Thoracic aorta (tissue), 2 donors: Measurements from ENCODE around the gene ATXN10. TPM values are rescaled to one million over a fixed set of nuclear protein-coding genes. Genes with fewer than 3 reads are reported as not detected.

ENCODE experiments used
- ATAC-seq: fragments of 150-250 bp; one replicate; pipeline ENCODE4 v1.8.0; 2017; ENCODE audit warnings: low read depth; ENCODE audit not compliant: insufficient number of reproducible peaks, low FRiP score
- DNase-seq: peaks from one replicate; pipeline ENCODE4 v3.0.0-alpha.2; 2020; ENCODE audit warnings: low spot score
- H3K27ac ChIP-seq, 2 donors: fragments of 200-600 bp; sonication (generic); 1 replicate in 1 of 2; 2 replicates in 1 of 2; pipeline ENCODE4 v1.5.1; 2016; ENCODE audit warnings: mild to moderate bottlenecking in 2 of 2, moderate library complexity in 2 of 2
- H3K27me3 ChIP-seq: fragments of 200-600 bp; sonication (generic); replicated peaks from 2 replicates; pipeline ENCODE4 v1.6.0; 2016; ENCODE audit warnings: mild to moderate bottlenecking; ENCODE audit not compliant: insufficient read depth
- H3K36me3 ChIP-seq: fragments of 200-600 bp; sonication (generic); one replicate; pipeline ENCODE4 v1.5.1; 2016
- H3K4me1 ChIP-seq, 2 donors: fragments of 200-600 bp; sonication (generic); 1 replicate in 1 of 2; 2 replicates in 1 of 2; pipeline versions ENCODE4 v1.5.1 to v1.6.0; 2016; ENCODE audit warnings: low read depth in 2 of 2, mild to moderate bottlenecking in 1 of 2; ENCODE audit not compliant: control insufficient read depth in 1 of 2
- H3K4me3 ChIP-seq: fragments of 200-600 bp; sonication (generic); 2 replicates; pipeline ENCODE4 v1.5.1; 2016; ENCODE audit warnings: mild to moderate bottlenecking
- H3K9me3 ChIP-seq: fragments of 200-600 bp; sonication (generic); 2 replicates; pipeline ENCODE4 v1.5.1; 2016
- total RNA-seq, 2 donors: library from RNA; depleted of rRNA; stranded (reverse); fragments of >200 nt; gene quantifications; one replicate each; pipeline versions ENCODE4 v1.1.0 to v1.2.3, GENCODE V29; 2016
- TF ChIP-seq, protein P1 (sequence below): fragments of 200-600 bp; sonication (generic); IDR thresholded peaks from one replicate; pipeline ENCODE4 v1.5.1; 2019; ENCODE audit warnings: antibody characterized with exemption

Gene ATXN10
- total RNA-seq, 2 donors from 2014 or later: 52.9 to 164 TPM

DNA sequence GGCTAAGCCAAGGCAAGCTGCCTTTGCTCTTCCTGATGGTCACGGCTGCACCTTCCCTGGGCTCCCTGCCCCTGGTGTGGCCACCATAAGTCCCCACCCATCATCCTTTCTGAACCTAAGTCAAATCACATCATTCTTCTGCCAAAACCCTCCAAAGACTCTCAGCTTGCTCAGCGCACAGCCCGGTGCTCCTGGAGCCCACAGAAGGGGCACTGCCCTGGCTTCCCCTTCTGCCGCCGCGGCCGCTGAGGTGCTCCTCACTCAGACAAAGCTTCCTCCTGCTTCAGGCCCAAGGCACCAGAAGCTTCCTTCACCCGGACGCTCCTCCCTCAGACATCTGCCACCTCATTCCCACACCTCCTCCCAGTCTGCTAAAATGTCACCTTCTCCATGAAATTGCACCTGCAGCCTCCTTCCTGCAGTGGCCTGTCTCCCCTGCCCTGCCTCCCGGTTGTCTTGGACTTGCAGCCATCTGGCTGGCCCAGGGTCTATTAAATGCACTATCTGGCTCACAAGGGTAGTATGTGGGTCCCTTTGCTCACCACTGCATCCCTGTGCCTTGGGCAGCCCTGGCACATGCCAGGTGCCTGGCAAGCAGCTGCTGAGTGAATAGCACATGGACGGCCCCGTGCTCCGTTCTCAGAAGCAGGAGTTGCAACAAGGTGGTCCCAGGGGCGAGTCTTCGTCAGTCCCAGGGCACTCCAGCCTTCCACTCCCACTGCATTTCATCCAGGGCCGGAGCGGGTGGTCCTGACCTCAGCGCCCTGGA lies 197.1 kb downstream of the ATXN10 start:
- H3K9me3 ChIP-seq: peaks cover 9% of the 10 kb centered on the region
- ATAC-seq: no peak
- H3K4me3 ChIP-seq: no peak overlapping the region
- H3K27ac ChIP-seq: no peak overlapping the region
- H3K27me3 ChIP-seq: no peaks in the 10 kb centered on the region
- H3K4me1 ChIP-seq: peaks cover 7 to 24% of the 10 kb centered on the region in 2 donors
- TF ChIP-seq, protein P1, sequence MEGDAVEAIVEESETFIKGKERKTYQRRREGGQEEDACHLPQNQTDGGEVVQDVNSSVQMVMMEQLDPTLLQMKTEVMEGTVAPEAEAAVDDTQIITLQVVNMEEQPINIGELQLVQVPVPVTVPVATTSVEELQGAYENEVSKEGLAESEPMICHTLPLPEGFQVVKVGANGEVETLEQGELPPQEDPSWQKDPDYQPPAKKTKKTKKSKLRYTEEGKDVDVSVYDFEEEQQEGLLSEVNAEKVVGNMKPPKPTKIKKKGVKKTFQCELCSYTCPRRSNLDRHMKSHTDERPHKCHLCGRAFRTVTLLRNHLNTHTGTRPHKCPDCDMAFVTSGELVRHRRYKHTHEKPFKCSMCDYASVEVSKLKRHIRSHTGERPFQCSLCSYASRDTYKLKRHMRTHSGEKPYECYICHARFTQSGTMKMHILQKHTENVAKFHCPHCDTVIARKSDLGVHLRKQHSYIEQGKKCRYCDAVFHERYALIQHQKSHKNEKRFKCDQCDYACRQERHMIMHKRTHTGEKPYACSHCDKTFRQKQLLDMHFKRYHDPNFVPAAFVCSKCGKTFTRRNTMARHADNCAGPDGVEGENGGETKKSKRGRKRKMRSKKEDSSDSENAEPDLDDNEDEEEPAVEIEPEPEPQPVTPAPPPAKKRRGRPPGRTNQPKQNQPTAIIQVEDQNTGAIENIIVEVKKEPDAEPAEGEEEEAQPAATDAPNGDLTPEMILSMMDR: no peak
- H3K36me3 ChIP-seq: no peaks in the 10 kb centered on the region
- no peak for DNase-seq

DNA sequence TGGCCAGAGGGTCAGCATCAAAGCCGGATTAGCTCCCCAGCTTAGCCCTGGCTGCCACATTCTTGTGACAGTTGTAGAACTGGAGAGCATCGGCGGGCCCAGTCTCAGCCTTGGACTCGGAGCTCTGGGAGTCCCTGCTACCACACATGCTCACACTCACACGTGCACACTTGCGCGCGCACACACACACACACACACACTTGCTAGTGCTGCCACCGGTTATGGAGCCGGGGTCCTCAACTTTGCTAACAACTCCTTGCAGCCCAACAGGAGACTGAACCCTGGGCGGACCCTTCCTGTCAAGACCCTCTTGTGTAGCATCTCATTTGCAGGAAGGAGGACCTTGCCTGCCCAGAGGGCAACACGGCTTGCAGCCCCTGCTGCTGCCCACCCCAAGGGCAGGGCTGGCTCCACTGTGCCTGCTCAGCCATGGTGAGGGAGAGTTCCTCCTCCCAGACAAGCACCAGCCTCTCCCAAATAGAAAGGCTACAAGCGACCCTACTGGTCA lies 197.8 kb downstream of the ATXN10 start:
- ATAC-seq (no peak), DNase-seq (no peak)
- TF ChIP-seq, protein P1: no peak
- H3K4me3 ChIP-seq: no peak overlapping the region
- H3K9me3 ChIP-seq: peaks cover 9% of the 10 kb centered on the region
- no peak overlapping the region for H3K27ac ChIP-seq
- peaks cover 7 to 19% of the 10 kb centered on the region in 2 donors for H3K4me1 ChIP-seq
- no peaks in the 10 kb centered on the region for H3K36me3 ChIP-seq
- no peaks in the 10 kb centered on the region for H3K27me3 ChIP-seq

DNA sequence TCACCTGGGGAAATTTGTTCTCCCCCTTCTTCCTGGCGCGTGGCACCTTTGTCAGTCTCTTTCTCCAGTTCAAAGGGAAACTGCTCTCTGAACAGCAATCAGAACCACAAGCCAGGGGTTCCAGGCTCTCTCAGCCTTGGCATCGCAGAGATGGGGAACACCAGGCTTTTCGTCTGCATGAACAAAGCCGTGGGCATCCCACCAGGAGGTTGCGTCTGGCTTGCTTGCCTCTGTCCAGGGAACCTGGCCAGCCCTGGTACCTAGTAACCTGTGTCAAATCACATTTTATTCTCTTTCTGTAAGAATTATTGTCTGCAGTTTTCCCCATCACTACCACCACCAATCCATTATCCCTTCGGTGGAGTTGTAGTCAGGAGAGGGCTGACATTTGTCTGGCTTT lies 198.4 kb downstream of the ATXN10 start:
- Histone ChIP-seq H3K36me3 (no peaks in the 10 kb centered on the region), H3K27me3 (no peaks in the 10 kb centered on the region), H3K4me1 (peaks cover 7 to 16% of the 10 kb centered on the region in 2 donors), H3K9me3 (peaks cover 9% of the 10 kb centered on the region), H3K27ac (no peak overlapping the region), H3K4me3 (no peak overlapping the region)
- ATAC-seq (no peak), DNase-seq (no peak)
- TF ChIP-seq, protein P1: no peak

- ATAC-seq: no peak
- Histone ChIP-seq H3K4me3 (no peak overlapping the region), H3K27ac (no peak overlapping the region), H3K27me3 (no peaks in the 10 kb centered on the region), H3K36me3 (no peaks in the 10 kb centered on the region), H3K9me3 (peaks cover 9% of the 10 kb centered on the region), H3K4me1 (peaks cover 6 to 10% of the 10 kb centered on the region in 2 donors)
- DNase-seq: no peak
- TF ChIP-seq, protein P1: no peak
Observed at GRCh38 chr22:45871721-45872120, 200.1 kb downstream of the ATXN10 start.

GRCh38 chr22:45872659-45873263 lies 201.1 kb downstream of the ATXN10 start:
- no peaks in the 10 kb centered on the region for H3K27me3 ChIP-seq
- no peak for DNase-seq
- H3K27ac ChIP-seq: no peak overlapping the region
- H3K4me1 ChIP-seq: no peaks in the 10 kb centered on the region
- H3K9me3 ChIP-seq: peaks cover 9% of the 10 kb centered on the region
- H3K4me3 ChIP-seq: no peak overlapping the region
- ATAC-seq: no peak
- TF ChIP-seq, protein P1: no peak
- H3K36me3 ChIP-seq: no peaks in the 10 kb centered on the region
